HG03575 (cell line): ENCODE measurements around the gene KCTD16.

Source experiments
- ATAC-seq: cut with Tn5 transposase; IDR thresholded peaks from one replicate; pipeline ENCODE4 v1.9.1; 2021; ENCODE audit not compliant: unreplicated experiment, insufficient number of reproducible peaks, low FRiP score; ENCODE audit errors: extremely low read depth

Gene KCTD16

DNA sequence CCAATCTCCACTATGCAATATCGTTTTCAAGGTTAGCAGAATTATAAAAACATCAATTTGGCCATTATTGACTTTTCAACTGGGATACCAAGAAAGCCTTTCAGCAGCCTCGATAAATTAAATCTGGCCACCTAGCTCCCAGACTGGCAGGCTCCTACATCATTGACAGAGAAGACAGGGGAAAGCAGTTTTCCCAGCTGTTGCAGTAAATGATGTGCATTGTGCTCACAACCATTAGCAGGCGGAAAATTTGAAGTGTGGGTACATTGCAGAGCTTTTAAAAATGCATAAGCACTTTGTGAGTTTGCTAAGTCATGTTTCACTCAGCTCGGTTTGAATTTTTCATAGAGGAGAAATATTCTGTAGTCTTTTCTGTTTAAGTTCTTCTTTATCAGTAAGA lies 297.9 kb downstream of the KCTD16 start:
- ATAC-seq = no peak

DNA sequence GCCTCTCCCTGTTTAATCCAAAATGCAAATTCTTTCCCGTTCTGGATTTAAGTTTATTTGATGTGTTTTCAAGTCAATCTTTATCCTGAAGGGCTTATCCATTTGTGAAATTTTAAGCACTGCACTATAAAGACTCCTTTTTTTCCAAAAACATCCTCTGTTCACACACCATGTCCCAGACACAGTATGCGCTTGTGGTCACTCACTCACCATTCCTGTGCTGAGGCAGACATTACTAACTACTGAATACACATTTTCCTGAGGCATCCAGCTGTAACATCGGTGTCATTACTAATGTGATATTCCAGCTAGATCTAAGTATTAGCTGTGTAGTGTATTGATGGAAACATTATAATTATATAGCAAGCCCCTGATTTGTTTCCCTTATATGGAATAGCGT lies 298.4 kb downstream of the KCTD16 start:
- ATAC-seq = no peak

DNA sequence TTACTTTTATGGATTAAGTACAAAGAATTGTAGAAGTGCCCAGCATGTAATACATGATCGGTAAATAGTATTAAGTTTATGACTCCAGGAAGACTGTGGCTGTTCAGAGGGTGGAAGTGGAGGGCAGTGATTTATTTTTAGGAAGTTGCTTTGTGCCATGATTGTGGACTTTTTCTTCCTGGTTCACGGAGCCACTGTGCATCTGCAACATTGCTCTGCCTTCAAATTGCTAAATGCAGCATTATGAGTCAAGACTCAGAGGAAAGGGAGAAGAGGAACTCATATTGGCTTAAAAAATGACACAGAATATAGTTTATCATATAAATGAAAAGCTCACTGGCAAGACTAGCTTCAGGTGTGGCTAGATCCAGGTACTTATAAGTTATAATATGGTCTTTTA lies 301.5 kb downstream of the KCTD16 start:
- ATAC-seq = no peak

DNA sequence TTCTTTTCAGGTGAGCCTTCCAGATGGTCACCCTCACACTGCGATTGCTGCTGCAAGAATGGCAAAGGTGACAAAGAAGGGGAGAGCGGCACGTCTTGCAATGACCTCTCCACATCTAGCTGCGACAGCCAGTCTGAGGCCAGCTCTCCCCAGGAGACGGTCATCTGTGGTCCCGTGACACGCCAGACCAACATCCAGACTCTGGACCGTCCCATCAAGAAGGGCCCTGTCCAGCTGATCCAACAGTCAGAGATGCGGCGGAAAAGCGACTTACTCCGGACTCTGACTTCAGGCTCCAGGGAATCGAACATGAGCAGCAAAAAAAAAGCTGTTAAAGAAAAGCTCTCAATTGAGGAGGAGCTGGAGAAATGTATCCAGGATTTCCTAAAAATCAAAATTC lies 303.0 kb downstream of the KCTD16 start:
- ATAC-seq = no peak

DNA sequence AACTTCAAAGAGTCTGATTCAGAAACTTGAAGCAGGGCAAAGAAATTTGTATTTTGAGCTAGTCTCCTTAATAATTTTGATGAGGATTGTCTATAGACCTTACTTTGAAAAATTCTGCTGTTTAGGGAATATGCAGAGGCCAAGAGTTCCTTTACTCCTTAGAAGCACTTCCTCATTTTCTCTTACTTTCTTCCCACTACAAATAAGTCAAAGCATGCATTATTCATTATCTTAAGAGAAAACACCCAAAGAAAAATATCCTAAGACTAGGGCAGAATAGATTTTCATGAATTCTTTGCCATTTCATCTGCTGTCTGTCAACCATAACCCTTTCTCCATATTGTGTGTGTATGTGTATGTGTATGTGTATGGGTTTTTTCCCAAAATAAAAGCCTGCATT lies 307.9 kb downstream of the KCTD16 start:
- no peak for ATAC-seq

DNA sequence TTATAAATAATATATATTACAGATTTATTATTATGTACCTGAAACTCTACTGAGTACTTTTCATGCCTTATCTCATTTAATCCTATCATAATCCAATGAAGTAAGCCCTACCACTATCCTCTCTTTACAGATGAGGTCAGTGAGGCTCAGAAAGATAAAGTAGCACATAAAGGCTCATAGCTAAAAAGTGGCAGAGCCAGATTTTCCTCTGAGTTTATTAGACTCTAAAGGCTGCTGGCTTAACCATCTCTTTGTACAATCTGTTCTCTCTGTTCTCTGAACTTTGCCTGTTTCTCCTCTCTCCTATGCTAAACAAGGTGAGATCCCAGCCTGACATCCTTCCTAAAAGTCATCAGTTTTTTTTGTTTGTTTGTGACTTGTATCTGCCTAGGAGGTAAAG lies 311.2 kb downstream of the KCTD16 start:
- ATAC-seq = no peak

DNA sequence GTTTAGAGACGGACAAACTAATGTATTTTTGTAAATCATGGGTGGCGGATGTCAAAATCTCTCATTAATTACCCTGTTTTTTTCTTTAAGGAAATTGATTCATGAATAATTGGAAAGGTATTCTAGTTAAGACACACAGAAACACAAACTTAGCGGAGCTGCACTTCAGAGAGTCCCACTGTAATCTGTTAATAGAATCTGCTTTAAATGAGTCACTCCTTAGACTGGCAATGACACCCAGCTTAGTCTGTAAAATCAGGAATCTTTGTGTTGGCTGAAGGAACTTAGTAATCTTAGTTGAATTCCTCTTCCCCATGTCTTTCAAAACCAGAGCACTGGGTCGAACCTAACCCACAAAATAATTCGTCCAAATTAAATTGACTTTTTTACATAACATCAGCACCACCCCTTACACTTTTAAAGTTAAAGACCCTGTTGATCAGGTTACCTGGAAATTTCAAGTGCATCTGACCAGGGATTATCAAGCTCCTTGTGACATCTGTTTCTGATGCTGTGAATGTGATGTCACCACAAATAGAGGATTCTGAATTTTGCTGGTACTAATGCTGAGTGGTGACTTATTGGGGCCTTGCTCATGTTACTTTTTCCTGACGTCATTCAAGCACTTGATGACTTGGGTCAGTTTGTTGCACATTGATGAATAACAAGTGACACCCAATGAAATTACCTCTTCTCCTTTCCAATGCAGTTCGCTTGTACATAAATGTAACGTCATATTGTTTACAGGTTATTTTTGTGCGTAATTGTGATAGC lies 313.6 kb downstream of the KCTD16 start:
- no peak for ATAC-seq

DNA sequence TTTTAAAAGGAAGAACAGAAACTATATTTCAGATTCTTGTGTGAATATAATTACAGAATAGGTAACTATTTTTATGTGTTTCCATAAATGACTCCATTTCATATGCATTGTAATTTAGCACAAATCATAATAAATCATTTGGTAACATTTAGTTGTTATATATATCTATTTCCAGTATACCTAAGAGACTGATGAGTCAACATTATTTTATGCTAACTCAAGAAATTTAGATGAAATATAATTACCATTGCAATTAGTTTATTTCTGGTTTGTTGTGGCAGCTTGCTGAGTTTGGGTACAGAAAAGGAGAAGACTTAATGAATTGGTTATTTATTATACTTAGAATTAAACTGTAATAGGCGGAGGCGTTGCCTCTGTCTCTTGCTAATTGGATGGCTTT lies 314.9 kb downstream of the KCTD16 start:
- no peak for ATAC-seq

DNA sequence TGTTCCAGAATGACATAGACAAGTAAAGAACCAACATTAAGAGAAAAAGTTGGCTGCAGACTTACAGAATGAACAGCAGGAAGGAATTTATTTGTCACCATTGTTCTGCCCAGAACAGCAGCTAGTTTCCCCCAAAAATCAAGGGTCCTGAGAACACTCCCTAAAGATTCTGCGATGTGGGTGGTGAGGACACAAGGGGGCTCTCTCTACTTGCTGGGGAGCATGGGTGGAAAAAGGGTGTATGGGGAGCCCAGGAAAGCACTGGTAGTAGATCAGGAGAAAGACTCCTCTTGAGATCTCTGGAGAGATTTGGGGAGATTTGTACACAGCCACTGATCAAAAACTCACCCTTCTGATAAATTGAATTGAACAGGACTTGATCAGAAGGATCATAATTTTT lies 316.5 kb downstream of the KCTD16 start:
- no peak for ATAC-seq

DNA sequence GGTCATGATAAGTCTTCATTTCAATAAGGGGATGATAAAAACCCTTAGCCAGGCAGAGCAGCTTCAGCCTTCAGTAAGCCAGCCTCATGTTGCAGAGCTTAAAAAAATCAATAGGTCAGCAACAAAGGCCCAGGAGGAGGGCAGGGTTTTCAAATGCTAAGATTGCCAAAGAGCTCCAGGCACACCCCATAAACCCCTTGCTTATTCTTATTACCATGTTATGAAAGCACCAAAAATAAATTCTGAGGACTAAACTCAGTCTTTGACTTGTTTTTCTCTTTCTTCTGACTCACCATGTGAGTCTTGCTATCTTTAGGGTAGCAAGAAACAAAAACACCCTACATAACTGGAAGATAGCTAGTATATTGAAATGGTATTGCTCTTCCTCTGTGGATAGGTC lies 317.1 kb downstream of the KCTD16 start:
- ATAC-seq = no peak

DNA sequence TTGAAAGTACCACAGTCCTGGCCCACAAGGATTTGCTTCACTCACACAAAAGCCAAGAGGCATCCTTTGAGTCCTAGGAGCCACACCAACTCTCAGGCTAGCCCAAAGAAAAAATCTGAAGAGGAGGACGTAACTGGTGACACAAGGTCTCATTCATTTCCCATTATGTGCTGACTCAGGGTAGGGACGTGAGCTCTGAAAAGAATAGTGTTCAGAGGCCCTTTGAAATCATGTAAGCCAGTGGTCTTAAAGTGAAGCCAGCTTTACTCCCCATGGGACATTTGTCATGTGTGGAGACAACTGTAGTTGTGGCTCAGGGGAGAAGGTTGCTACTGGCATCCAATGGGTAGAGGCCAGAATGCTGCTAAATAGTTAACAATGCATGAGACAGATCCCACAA lies 332.4 kb downstream of the KCTD16 start:
- no peak for ATAC-seq

DNA sequence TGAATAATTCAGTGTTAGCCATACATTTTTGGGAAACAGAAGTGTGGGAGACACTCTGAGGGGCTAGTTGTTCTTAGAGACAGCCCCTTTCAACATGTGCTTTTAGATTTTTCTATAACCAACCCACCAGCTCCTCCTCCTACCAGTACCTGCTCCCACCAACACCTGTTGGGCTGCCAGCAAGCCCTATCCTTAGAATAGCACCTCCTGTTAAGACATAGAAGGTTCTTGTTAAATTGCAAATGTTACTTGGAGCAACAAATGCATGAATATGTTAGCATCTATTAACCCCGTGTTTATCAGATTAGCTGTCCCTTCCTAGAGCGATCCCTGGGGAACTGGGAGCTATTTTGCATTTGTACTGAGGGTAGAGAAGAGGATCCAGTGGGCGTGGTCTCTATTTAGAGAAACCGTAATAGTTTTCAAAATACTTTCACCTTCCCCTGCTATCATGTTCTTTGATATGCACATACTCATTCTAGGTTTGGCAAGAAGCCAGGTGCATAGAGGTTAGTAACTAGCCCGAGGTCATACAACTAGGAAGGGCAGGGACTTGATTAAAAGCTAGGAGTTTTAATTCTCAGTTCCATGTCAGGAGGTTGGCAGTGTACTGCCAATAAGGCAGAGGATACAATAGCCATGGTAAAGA lies 334.4 kb downstream of the KCTD16 start:
- no peak for ATAC-seq

DNA sequence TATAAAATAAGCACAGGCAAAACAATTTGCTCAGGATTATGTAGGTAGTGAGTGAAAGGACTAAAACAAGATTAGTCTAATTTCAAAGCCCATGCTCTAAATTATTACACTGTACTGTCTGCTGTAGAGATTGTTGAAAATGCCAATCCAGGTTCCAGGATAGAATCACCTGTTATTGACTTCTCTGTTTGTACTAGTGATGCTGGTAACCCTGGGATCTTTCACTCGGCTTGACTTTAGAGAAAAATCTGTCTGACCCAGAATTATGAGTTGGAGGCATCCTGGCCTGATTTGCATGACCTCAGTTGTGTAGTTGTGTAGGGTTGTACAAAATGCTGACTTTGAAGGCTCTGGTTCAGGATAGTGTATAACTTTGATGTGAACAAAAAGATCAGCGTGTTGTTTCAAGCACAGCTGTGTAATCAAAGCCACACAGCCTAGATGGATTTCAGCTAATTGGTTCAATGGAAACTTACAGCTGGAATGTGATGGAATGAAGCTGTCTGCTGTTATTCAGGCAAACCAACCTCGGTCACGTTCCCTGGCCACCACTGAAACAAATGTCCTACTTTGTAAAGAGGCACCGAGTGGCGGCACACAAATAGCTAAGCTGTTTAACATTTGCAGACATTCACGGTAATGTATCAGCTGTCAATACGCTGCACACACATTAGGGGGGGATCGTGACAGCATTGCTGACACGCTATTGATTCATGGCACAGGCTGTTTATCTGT lies 340.3 kb downstream of the KCTD16 start:
- ATAC-seq = no peak

DNA sequence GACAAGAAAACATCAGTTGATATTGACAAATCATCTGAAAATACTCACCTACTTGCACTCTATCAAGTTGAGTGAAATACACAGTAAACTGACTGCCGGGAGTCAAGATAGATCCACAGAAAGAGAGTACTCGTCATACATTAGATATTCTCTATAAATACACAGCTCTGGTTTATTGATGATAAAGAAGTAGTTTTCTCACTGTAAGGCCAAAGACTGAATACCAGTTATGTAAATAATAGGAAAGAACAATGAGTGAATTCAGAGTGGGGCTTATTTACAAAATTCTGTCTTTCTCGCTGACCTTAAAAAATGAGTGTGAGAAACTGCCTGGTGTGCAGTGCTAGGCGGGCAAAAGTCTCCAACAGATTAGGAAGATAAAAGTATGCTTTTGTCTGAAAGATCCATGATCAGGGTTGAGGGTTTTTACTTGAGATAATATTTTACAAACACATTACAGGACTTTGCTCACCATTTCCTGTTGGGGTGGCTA lies 341.0 kb downstream of the KCTD16 start:
- ATAC-seq = no peak

DNA sequence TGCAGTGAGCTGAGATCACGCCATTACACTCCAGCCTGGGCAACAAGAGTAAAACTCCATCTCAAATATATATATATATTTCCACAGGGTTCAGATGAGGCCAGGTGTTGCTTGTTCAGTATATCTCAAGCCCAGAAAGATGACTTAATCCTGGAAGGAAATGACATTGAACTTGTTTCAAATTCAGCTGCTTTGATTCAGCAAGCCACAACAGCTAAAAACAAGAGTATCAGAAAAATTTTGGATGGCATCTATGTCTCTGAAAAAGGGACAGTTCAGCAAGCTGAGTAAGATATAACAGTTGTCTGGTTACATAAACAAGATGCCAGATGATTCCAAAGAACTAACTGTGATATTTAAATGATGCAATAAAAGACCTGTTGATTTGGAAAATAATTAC lies 352.0 kb downstream of the KCTD16 start:
- no peak for ATAC-seq

DNA sequence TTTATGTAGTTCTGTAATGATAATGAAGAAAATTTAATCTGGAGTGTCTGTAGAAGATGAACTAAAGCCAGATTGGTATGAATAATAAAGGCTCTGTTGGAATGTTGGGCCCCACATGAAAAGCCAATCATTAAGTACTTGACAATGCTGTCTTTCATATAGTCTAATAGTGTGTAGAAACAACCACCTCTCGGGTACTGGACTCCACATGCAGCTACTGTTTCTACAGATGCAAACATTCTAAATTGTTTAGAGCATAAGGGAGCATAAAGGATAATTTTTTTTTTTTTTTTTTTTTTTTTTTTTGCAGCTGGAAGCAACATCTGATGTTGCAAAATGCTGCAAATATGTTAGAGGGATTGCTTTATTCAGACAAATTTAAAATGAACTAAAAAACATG lies 354.3 kb downstream of the KCTD16 start:
- ATAC-seq = no peak

DNA sequence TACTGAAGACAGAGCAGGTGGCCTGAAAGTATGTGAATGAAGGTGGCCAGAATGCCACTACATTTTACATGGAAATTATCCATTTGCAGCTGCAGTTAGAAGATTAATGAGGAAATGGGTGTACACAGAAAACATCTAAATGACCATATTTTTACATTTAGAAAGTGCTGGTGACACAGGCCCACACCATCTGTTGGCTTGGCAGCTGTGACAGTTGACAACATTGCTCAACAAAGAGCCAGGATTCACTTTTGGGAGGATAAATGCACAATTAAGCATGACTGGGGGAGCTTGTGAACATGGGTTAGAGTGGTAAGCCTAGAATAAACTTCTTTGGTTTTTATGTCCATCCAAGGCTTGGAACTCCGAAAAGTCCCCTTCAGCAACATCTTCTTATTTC lies 360.5 kb downstream of the KCTD16 start:
- ATAC-seq = no peak
